Karpas-422 (cell line): Measurements from ENCODE around the gene PACRG. TPM values are rescaled to one million over a fixed set of nuclear protein-coding genes. Genes with fewer than 3 reads are reported as not detected.

Source experiments
- DNase-seq: peaks from one replicate; pipeline ENCODE4 v3.0.0-alpha.2; 2015
- H2AFZ ChIP-seq: fragments of 200-600 bp; sonication (generic); 2 replicates; pipeline ENCODE4 v1.6.1; 2014; ENCODE audit warnings: antibody characterized with exemption, low read length, mixed read lengths
- H3K27ac ChIP-seq: fragments of 200-600 bp; sonication (generic); 2 replicates; pipeline ENCODE4 v1.5.1; 2014; ENCODE audit warnings: mild to moderate bottlenecking, low read length, moderate library complexity
- H3K27me3 ChIP-seq: fragments of 200-600 bp; sonication (generic); 2 replicates; pipeline ENCODE4 v1.6.1; 2014; ENCODE audit warnings: low read length, mixed read lengths
- H3K36me3 ChIP-seq: fragments of 200-600 bp; sonication (generic); 2 replicates; pipeline ENCODE4 v1.6.1; 2014; ENCODE audit warnings: low read length, mixed read lengths; ENCODE audit not compliant: insufficient read depth
- H3K4me1 ChIP-seq: fragments of 200-600 bp; sonication (generic); 2 replicates; pipeline ENCODE4 v1.6.1; 2014; ENCODE audit warnings: mild to moderate bottlenecking, low read length, mixed read lengths
- H3K4me2 ChIP-seq: fragments of 200-600 bp; sonication (generic); 2 replicates; pipeline ENCODE4 v1.6.1; 2014; ENCODE audit warnings: low read length, low read depth, mild to moderate bottlenecking; ENCODE audit not compliant: poor library complexity, severe bottlenecking
- H3K4me3 ChIP-seq: fragments of 200-600 bp; sonication (generic); 2 replicates; pipeline ENCODE4 v1.5.1; 2014; ENCODE audit warnings: mild to moderate bottlenecking, antibody characterized with exemption, low read length, mixed read lengths
- H3K79me2 ChIP-seq: fragments of 200-600 bp; sonication (generic); 2 replicates; pipeline ENCODE4 v1.6.1; 2014; ENCODE audit warnings: mild to moderate bottlenecking, low read length, mixed read lengths
- H3K9ac ChIP-seq: fragments of 200-600 bp; sonication (generic); 2 replicates; pipeline ENCODE4 v1.6.0; 2014; ENCODE audit warnings: low read length
- H3K9me2 ChIP-seq: fragments of 200-600 bp; sonication (generic), shearing (Covaris generic); replicated peaks from 2 replicates; pipeline ENCODE4 v1.6.0; 2014; ENCODE audit warnings: mild to moderate bottlenecking, low read length, moderate library complexity; ENCODE audit not compliant: insufficient read depth
- H3K9me3 ChIP-seq: fragments of 300-700, 200-600 bp; sonication (generic); 2 replicates; pipeline ENCODE4 v1.6.1; 2014; ENCODE audit warnings: low read length, mixed read lengths
- H4K20me1 ChIP-seq: fragments of 200-600 bp; sonication (generic); 2 replicates; pipeline ENCODE4 v1.6.1; 2014; ENCODE audit warnings: mild to moderate bottlenecking, antibody characterized with exemption, low read length, low read depth; ENCODE audit not compliant: insufficient read depth
- total RNA-seq: library from RNA; depleted of rRNA; stranded (reverse); fragments of >200 nt; shearing (Covaris generic); gene quantifications from 2 replicates; pipeline ENCODE4 v1.2.3, GENCODE V29; 2014; ENCODE audit warnings: low replicate concordance

PACRG gene
- total RNA-seq, 1 experiment from 2014 or later, result not detected

DNA sequence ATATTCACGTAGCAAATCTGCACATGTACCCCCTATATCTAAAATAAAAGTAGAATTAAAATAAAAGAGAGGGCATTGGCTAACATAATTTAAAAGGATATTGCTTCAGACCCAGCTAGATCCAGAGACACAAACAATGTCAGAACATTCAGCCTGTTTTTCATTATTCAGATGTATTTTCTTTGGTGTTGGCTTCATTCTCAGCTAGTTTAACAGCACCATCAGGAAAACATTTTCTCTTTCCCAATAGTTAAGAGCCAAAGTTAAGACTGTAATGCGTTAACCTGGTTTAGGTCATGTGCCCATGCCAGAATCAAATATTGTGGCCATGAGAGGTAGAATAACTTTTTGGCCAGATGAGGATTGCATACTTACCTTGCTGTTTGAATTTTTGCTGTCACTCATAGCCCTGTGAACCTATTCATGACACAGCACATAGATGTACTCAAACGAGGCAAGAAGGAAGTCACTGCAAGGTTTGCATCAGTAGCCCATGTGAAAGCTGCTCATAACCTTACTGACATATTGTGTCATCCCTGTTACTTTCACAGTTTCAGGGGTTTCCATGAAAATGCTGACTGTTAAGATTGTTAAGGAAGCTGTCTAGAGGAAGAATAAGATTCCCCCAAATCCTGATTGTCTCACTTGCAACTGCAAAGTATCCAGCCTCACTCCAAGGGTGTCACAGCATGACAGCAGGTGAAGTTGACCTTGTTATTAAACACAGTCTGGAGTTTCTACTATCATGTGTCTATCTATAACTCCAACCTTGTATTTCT is 233.1 kb downstream of the PACRG start:
- no peaks in the 10 kb centered on the region for H3K36me3 ChIP-seq
- H4K20me1 ChIP-seq, result no peaks in the 10 kb centered on the region
- no peak overlapping the region for H3K4me3 ChIP-seq
- no peak overlapping the region for H3K9ac ChIP-seq
- no peaks in the 10 kb centered on the region for H3K9me2 ChIP-seq
- no peak overlapping the region for H3K27ac ChIP-seq
- peaks cover 20% of the 10 kb centered on the region for H3K9me3 ChIP-seq
- H3K79me2 ChIP-seq, result no peaks in the 10 kb centered on the region
- no peak overlapping the region for H2AFZ ChIP-seq
- H3K27me3 ChIP-seq, result no peaks in the 10 kb centered on the region
- no peak overlapping the region for H3K4me2 ChIP-seq
- H3K4me1 ChIP-seq, result no peaks in the 10 kb centered on the region
- DNase-seq, result no peak

DNA sequence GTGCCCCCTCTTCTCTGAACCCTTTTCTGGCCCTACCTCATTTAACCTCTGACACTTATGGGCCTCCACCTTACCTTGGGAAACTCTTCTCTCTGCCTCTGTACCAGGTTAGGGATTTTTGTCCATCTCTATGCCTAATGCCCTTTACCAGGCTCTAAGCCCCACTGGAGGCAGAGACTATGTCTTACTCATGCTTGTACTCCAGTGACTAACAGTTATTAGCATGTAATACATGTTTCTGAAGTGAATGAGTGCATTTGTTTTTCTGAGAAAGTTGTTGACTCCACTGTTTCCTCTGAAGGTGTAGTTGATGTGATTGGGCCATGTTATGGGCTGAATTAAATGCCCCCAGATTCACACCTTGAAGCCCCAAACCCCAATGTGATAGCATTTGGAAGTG is 234.3 kb downstream of the PACRG start:
- Histone ChIP-seq H3K4me3 (no peak overlapping the region), H4K20me1 (no peaks in the 10 kb centered on the region), H3K4me2 (no peak overlapping the region), H3K36me3 (no peaks in the 10 kb centered on the region), H3K79me2 (no peaks in the 10 kb centered on the region), H3K4me1 (no peaks in the 10 kb centered on the region), H3K27ac (no peak overlapping the region), H3K9me2 (no peaks in the 10 kb centered on the region), H3K9ac (no peak overlapping the region), H3K27me3 (no peaks in the 10 kb centered on the region), H2AFZ (no peak overlapping the region), H3K9me3 (peaks cover 22% of the 10 kb centered on the region)
- no peak for DNase-seq

DNA sequence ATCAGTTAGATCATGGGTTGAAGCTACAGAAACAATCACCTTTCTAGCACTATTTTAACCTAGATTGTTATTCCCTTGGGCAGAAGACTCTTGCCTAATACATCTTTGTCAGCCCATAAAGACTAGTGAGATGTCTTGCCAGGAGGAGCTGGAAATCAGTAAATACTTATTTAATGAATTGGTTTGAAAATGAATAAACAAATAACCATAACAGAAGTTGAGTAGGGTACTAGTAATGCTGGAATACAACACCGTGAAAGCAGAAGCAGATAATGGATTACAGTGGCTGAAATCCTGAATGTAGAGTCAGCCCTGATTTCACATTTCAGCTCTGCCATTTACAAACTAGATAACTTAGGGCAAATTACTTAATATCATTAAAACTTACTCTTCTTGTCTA is 236.1 kb downstream of the PACRG start:
- Histone ChIP-seq H3K4me2 (no peak overlapping the region), H3K36me3 (no peaks in the 10 kb centered on the region), H3K4me1 (no peaks in the 10 kb centered on the region), H2AFZ (no peak overlapping the region), H3K79me2 (no peaks in the 10 kb centered on the region), H4K20me1 (no peaks in the 10 kb centered on the region), H3K4me3 (no peak overlapping the region), H3K9me3 (peaks cover 18% of the 10 kb centered on the region), H3K9me2 (no peaks in the 10 kb centered on the region), H3K27ac (no peak overlapping the region), H3K9ac (no peak overlapping the region), H3K27me3 (no peaks in the 10 kb centered on the region)
- DNase-seq, result no peak

DNA sequence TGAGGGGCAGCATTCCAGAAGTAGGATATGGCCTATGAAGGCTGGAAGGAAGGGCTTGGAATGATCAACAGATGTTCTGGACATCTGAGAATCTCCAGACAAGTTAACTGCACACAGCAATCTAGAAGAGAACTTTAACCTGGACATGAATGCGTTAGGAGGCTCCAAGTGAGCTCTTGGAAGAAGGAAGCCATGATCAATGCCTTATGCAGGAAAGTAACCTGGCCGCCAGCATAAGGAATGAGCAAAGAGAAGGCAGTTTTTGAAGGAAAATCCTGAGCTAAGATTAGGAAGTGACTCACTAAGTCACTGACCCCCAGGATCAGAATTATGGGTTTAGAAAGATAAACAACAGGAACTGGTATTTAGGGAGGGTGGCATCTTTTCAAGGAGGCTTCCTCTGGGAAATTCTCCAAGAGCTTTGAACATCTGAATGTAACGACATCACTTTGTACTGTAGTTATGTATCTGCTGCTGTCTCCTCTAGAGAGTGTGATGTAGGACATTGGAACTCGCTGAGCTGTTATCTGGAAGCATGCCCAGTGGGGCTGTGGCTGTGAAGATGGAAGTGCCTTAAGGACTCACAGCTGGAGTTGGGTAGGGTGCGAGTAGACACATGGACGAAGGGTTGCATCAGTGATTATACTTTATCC is 236.8 kb downstream of the PACRG start:
- no peak for DNase-seq
- H3K27me3 ChIP-seq, result no peaks in the 10 kb centered on the region
- no peak overlapping the region for H3K4me3 ChIP-seq
- no peak overlapping the region for H3K4me2 ChIP-seq
- no peaks in the 10 kb centered on the region for H4K20me1 ChIP-seq
- H3K27ac ChIP-seq, result no peak overlapping the region
- no peaks in the 10 kb centered on the region for H3K79me2 ChIP-seq
- H3K4me1 ChIP-seq, result no peaks in the 10 kb centered on the region
- peaks cover 23% of the 10 kb centered on the region for H3K9me3 ChIP-seq
- no peaks in the 10 kb centered on the region for H3K36me3 ChIP-seq
- no peak overlapping the region for H3K9ac ChIP-seq
- H3K9me2 ChIP-seq, result no peaks in the 10 kb centered on the region
- no peak overlapping the region for H2AFZ ChIP-seq

DNA sequence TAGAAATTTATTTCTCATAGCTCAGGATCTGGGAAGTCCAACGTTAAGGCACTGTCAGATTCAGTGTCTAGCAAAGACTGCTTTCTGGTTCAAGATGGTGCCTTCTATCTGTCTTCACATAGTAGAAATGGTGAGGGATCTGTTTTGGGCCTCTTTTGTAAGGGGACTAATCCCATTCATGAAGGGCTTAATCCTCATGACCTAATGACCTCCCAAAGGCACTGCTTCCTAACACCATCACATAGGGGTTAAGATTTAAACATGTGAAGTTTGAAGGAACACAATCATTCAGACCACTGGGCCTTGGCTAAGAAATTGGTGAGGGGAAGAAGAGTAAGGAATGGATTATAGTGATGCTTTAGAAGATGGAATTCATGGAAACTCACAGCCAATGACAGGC is 237.6 kb downstream of the PACRG start:
- Histone ChIP-seq H3K36me3 (no peaks in the 10 kb centered on the region), H3K79me2 (no peaks in the 10 kb centered on the region), H3K27me3 (no peaks in the 10 kb centered on the region), H3K4me3 (no peak overlapping the region), H3K9ac (no peak overlapping the region), H3K4me1 (no peaks in the 10 kb centered on the region), H4K20me1 (no peaks in the 10 kb centered on the region), H2AFZ (no peak overlapping the region), H3K9me3 (peaks cover 24% of the 10 kb centered on the region), H3K9me2 (no peaks in the 10 kb centered on the region), H3K4me2 (no peak overlapping the region), H3K27ac (no peak overlapping the region)
- DNase-seq, result no peak

DNA sequence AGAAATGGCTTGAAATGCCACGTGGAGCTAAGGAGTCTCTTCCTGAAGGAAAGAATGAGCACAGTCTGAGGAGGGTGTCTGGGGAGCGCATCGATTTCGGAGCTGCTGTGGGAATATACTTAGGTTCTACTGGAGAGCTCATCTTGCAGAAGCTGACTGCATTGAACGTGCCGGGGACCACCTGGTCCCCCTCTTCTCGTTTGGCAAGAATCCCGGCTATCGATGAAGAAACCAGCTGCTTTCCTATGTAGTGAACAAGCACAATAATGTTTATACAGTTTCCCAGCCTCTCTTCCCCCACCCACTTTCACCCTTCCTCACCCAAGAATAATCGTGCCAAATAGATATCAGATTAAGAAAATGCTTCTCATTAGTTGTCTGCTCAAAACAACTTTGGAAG is 242.5 kb downstream of the PACRG start:
- no peaks in the 10 kb centered on the region for H3K36me3 ChIP-seq
- no peaks in the 10 kb centered on the region for H3K4me1 ChIP-seq
- no peak overlapping the region for H3K4me2 ChIP-seq
- no peak overlapping the region for H3K27ac ChIP-seq
- H3K9me3 ChIP-seq, result peaks cover 16% of the 10 kb centered on the region
- no peak overlapping the region for H3K4me3 ChIP-seq
- no peaks in the 10 kb centered on the region for H4K20me1 ChIP-seq
- no peaks in the 10 kb centered on the region for H3K79me2 ChIP-seq
- no peaks in the 10 kb centered on the region for H3K9me2 ChIP-seq
- no peak overlapping the region for H2AFZ ChIP-seq
- no peak overlapping the region for H3K9ac ChIP-seq
- no peaks in the 10 kb centered on the region for H3K27me3 ChIP-seq
- DNase-seq, result no peak

DNA sequence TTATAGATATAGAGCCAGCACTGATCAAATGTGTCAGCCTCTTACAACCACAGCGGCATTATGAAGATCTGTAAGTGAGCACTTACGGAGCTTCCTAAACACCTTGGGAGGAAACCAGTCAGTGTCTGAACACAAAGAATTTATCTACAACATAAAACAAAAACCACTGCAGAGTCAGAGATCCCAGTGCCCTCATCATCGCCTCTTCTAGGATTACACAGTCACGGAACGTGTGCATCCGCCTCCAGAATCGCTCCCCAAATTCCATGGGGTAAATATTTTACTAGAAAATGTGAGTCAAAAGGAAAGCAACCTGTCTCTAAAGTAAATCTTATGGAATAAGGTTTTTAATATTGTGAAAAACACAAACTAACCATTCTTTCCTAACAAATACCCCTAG is 243.6 kb downstream of the PACRG start:
- Histone ChIP-seq H2AFZ (no peak overlapping the region), H3K4me1 (no peaks in the 10 kb centered on the region), H3K9ac (no peak overlapping the region), H3K36me3 (no peaks in the 10 kb centered on the region), H3K27ac (no peak overlapping the region), H3K79me2 (no peaks in the 10 kb centered on the region), H3K27me3 (no peaks in the 10 kb centered on the region), H3K4me3 (no peak overlapping the region), H4K20me1 (no peaks in the 10 kb centered on the region), H3K9me3 (peaks cover 11% of the 10 kb centered on the region), H3K9me2 (no peaks in the 10 kb centered on the region), H3K4me2 (no peak overlapping the region)
- DNase-seq, result no peak

DNA sequence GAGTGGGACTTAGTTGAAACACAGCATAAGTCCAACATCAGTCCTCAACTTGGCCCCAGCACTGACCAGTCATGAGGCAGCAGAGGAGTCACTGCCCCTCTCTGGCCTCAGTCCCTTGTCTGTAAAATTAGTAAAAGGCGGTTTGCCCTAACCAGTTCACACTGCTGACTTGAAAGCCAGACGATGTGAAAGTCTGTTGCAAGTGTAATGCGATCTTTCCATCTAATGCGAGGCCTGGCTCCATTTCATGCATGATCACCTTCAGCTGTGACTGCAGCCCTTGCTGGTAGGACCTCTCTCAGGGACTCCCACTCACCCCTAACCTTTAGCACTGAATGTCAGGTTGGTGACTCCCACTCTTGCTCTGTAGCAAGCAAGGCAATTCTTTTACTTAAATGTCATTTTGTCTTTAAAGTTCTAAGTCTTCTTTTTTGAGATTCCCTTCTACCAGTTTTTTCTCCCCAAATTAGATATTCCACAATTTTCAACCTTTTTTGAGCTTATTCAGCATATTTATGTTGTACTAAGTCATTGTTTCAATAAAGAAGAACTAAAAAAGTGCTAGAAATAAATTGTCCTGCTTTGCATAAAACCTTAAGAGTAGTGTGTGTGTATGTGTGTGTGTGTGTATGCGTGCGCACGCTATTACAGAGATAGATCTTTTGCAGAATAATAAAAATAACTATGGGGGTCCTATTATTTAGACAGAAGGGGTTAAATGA is 245.5 kb downstream of the PACRG start:
- no peaks in the 10 kb centered on the region for H3K27me3 ChIP-seq
- no peak overlapping the region for H3K4me3 ChIP-seq
- H3K9me2 ChIP-seq, result no peaks in the 10 kb centered on the region; the same call in 1 of the 2 replicates
- H3K27ac ChIP-seq, result no peak overlapping the region
- no peak overlapping the region for H2AFZ ChIP-seq
- no peaks in the 10 kb centered on the region for H3K79me2 ChIP-seq
- H4K20me1 ChIP-seq, result no peaks in the 10 kb centered on the region
- H3K9ac ChIP-seq, result no peak overlapping the region
- no peak for DNase-seq
- no peaks in the 10 kb centered on the region for H3K4me1 ChIP-seq
- H3K36me3 ChIP-seq, result no peaks in the 10 kb centered on the region
- no peak overlapping the region for H3K4me2 ChIP-seq
- H3K9me3 ChIP-seq, result peaks cover 11% of the 10 kb centered on the region
